ENCODE measurements around the gene GALNT18. TPM values are rescaled to one million over a fixed set of nuclear protein-coding genes. Genes with fewer than 3 reads are reported as not detected.

GALNT18 gene
- total and polyA plus RNA-seq, 2 donors (not counting 3 experiments of a cell fraction or from before 2014, with no cell fraction given) = 0.17 to 0.18 TPM

DNA sequence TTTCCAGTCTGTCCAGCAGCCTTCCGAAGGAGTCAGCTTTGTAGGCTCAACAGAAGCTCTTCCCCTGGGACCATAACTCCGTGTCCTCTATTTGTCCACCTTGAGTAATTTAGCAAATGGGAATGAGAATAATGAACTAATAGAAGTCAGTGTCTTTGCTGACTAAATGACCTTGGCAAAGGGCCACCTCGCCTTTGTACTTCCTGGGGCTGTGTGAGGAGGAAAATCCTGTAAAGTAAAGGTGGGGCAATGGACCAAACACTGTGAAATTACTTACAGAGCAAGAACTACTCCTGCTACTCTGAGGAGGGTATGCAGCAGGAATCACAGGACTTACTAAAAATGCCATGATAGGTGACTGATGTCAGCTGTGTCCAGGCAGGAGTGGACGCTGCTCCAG is 232.6 kb downstream of the GALNT18 start:
- Histone ChIP-seq H3K27ac (ENCODE audit: insufficient read depth, low read depth, low read length) (no peak overlapping the region), H3K4me3 (replicated peaks in 1 of 3; ENCODE audit: insufficient read depth in 1 of 3, low read depth in 1 of 3, low read length in 3 of 3) (no peak overlapping the region), H4K20me1 (replicated peaks; ENCODE audit: control insufficient read depth, extremely low read depth, insufficient read depth, low read length) (no peaks in the 10 kb centered on the region), H3K4me2 (ENCODE audit: insufficient read depth, low read length) (no peak overlapping the region), H3K27me3 (ENCODE audit: control insufficient read depth in 2 of 2, insufficient read depth in 2 of 2, low read length in 2 of 2) (no peaks in the 10 kb centered on the region), H3K9me1 (replicated peaks; ENCODE audit: control insufficient read depth, extremely low read depth, insufficient read depth, low read length) (no peaks in the 10 kb centered on the region), H3K79me2 (ENCODE audit: control insufficient read depth, insufficient read depth, low read length) (no peaks in the 10 kb centered on the region), H2AFZ (ENCODE audit: low read depth, low read length) (no peak overlapping the region), H3K36me3 (ENCODE audit: control insufficient read depth in 2 of 2, extremely low read depth in 1 of 2, insufficient read depth in 2 of 2, low read length in 2 of 2) (no peaks in the 10 kb centered on the region), H3K9me3 (replicated peaks; ENCODE audit: control insufficient read depth, insufficient read depth, low read length) (no peaks in the 10 kb centered on the region), H3K9ac (replicated peaks; ENCODE audit: extremely low read depth, insufficient read depth, low read length) (no peak overlapping the region), H3K4me1 (ENCODE audit: control insufficient read depth, extremely low read depth, insufficient read depth, low read length) (peaks cover 14% of the 10 kb centered on the region)
- dilution Hi-C loops (cut with MboI; ENCODE audit: extremely low pct_ligation_motif_present, low sequenced_read_pairs) (no loop called here), intact Hi-C loops (cut with micrococcal nuclease) (no loop called here)
- no peak for FAIRE-seq
- no TSS peak for BruUV-seq (replicated peaks)
- ChIA-PET POLR2A (no interaction called here), CTCF (interaction anchor here (0.9 to 1.3 kb wide), 2 partner anchors 9 to 12 kb away, joined by 3 read pairs; no protein-coding TSS in a partner anchor)
- no peak for TF ChIP-seq EZH2 (IDR thresholded peaks at IDR 0.05; ENCODE audit: borderline replicate concordance, low read depth, low read length, severe bottlenecking)
- TF ChIP-seq POLR2A (IDR thresholded peaks at IDR 0.05; ENCODE audit: low read depth, low read length) = no peak
- TF ChIP-seq GATA2 (IDR thresholded peaks at IDR 0.05; ENCODE audit: insufficient read depth, insufficient read length, low read depth, low read length) = no peak
- no peak for TF ChIP-seq MYC (IDR thresholded peaks at IDR 0.05; ENCODE audit: low read depth, low read length)
- no peak for TF ChIP-seq FOS (IDR thresholded peaks at IDR 0.05; ENCODE audit: borderline replicate concordance, insufficient read depth, low read length)
- no peak for TF ChIP-seq JUN (IDR thresholded peaks at IDR 0.05; ENCODE audit: borderline replicate concordance, insufficient read depth, insufficient read length, low read depth)
- TF ChIP-seq, protein P1, sequence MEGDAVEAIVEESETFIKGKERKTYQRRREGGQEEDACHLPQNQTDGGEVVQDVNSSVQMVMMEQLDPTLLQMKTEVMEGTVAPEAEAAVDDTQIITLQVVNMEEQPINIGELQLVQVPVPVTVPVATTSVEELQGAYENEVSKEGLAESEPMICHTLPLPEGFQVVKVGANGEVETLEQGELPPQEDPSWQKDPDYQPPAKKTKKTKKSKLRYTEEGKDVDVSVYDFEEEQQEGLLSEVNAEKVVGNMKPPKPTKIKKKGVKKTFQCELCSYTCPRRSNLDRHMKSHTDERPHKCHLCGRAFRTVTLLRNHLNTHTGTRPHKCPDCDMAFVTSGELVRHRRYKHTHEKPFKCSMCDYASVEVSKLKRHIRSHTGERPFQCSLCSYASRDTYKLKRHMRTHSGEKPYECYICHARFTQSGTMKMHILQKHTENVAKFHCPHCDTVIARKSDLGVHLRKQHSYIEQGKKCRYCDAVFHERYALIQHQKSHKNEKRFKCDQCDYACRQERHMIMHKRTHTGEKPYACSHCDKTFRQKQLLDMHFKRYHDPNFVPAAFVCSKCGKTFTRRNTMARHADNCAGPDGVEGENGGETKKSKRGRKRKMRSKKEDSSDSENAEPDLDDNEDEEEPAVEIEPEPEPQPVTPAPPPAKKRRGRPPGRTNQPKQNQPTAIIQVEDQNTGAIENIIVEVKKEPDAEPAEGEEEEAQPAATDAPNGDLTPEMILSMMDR (IDR thresholded peaks at IDR 0.05; ENCODE audit: extremely low read depth in 1 of 2, insufficient read depth in 1 of 2, low read depth in 1 of 2, low read length in 2 of 2) = no peak
- DNase-seq (ENCODE audit: low read depth, low spot score) = no peak

All from endothelial cell of umbilical vein (primary cell).